ENCODE results near the gene TUBGCP2.
"Not testable (repeated sequence)": the region's sequence is repeated elsewhere in the genome, so short reads cannot be mapped to it uniquely, and the experiment has no call there.

The TUBGCP2 gene

DNA sequence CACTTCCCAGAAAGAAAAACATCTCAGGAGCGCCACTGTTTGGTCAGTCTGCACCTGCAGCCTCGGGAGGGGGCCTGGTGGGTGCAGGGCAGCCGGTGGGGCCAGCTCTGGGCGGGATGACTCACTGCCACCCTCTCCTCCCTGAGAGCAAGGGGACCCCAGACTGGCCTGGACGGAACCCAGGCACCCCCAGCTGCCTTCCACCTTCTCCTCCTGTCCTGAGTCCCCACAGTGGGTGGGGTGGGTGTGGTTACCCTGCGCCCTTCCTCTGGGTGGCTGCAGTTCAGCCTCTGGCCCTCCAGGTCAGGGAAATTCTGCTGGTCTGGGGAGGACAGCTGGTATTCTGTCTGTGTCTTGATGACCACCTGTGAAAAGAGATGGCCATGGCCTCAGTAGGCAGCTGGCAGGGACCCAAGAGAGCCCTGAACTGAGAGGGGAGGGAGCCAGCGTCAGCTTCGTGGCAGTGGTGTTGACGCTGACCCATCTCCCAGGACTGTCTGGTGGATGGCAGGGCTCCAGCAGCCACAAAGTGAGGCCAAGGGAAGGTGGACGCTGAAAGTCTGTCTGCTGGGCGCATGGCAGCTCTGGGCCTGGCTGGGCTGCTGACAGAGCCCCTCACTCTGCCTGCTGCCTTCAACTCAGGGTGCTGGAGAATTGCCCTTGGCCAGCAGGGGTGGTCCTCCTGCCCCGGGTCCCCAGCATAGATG, 19.1 kb upstream of the TUBGCP2 start:
- no peak overlapping the region for H3K9ac ChIP-seq (ENCODE audit: low read length)
- H3K27ac ChIP-seq (ENCODE audit: low read length), result no peak overlapping the region
- no peaks in the 10 kb centered on the region for H3K9me3 ChIP-seq (ENCODE audit: control insufficient read depth, low read depth, low read length)
- H3K4me1 ChIP-seq (ENCODE audit: control insufficient read depth, low read depth, low read length), result no peaks in the 10 kb centered on the region
- no peaks in the 10 kb centered on the region for H3K36me3 ChIP-seq (ENCODE audit: control insufficient read depth, low read depth, low read length)
- H3K4me3 ChIP-seq (ENCODE audit: low read length), result no peak overlapping the region
- H3K27me3 ChIP-seq (ENCODE audit: control insufficient read depth, insufficient read depth, low read length), result peaks cover 78% of the 10 kb centered on the region

DNA sequence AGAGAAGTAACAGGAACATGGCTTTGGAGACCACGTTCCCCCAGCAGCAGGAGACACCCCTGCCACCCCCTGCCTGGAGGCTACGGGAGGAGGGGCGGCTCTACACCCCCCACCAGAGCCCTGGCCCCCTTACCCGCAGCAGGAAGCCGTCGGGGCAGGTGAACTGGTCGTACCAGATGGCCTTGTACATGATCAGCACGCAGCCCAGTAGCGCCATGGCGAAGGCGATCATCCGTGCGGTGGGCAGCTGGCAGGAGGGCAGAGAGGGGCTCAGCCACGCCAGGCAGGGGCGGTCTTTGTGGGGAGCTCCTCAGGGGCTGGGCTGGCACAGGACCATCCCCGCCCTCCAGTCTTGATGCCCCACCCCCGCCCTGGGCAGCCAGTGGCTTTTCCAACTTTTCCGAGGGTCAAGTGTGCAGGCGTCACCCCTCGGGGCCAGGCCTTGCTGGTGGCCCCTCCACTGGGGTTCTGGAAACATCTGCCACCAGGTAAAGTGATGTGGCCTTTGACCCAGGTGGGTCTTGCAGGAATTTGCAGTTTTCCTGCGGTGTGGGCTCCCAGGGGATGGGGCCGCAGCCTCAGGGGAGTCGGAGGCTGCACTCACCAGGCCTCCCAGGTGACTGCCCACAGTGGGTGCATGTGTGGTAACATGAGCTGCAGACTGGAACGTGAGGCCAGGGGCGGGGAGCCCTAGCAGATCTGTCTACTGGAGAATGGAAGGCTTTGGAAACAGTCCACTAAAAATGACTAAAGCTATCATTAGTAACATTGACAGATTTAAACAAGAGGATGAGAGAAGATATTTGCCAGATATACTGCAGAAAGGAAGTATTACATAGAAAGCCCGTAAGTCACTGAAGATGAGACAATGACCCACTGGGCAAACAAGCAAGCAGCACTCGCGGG, 18.3 kb upstream of the TUBGCP2 start:
- H3K9ac ChIP-seq (ENCODE audit: low read length), result no peak overlapping the region
- H3K36me3 ChIP-seq (ENCODE audit: control insufficient read depth, low read depth, low read length), result no peaks in the 10 kb centered on the region
- no peaks in the 10 kb centered on the region for H3K4me1 ChIP-seq (ENCODE audit: control insufficient read depth, low read depth, low read length)
- H3K27ac ChIP-seq (ENCODE audit: low read length), result no peak overlapping the region
- H3K27me3 ChIP-seq (ENCODE audit: control insufficient read depth, insufficient read depth, low read length), result peaks cover 70% of the 10 kb centered on the region
- H3K9me3 ChIP-seq (ENCODE audit: control insufficient read depth, low read depth, low read length), result no peaks in the 10 kb centered on the region
- no peak overlapping the region for H3K4me3 ChIP-seq (ENCODE audit: low read length)

DNA sequence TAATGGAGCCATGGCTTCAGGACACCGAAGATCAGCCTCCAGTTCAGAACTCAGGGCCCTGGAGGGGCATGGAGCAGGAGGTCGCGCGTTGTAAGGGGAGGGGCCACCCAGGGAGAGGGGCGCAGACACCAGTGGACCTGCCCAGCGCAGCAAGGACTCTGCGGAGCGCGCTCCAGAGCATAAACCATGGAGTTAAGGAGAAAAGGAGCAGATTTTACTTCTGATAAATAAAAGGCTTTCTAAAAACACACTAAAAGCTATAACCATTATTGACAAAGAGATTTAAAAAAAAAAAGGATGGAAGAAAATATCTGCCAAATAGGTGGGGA, 17.5 kb upstream of the TUBGCP2 start:
- Histone ChIP-seq H3K36me3 (ENCODE audit: control insufficient read depth, low read depth, low read length) (no peaks in the 10 kb centered on the region), H3K4me1 (ENCODE audit: control insufficient read depth, low read depth, low read length) (no peaks in the 10 kb centered on the region), H3K9me3 (ENCODE audit: control insufficient read depth, low read depth, low read length) (no peaks in the 10 kb centered on the region), H3K9ac (ENCODE audit: low read length) (no peak overlapping the region), H3K27me3 (ENCODE audit: control insufficient read depth, insufficient read depth, low read length) (peaks cover 62% of the 10 kb centered on the region), H3K27ac (ENCODE audit: low read length) (no peak overlapping the region), H3K4me3 (ENCODE audit: low read length) (peak overlapping the region; percentile 44)

DNA sequence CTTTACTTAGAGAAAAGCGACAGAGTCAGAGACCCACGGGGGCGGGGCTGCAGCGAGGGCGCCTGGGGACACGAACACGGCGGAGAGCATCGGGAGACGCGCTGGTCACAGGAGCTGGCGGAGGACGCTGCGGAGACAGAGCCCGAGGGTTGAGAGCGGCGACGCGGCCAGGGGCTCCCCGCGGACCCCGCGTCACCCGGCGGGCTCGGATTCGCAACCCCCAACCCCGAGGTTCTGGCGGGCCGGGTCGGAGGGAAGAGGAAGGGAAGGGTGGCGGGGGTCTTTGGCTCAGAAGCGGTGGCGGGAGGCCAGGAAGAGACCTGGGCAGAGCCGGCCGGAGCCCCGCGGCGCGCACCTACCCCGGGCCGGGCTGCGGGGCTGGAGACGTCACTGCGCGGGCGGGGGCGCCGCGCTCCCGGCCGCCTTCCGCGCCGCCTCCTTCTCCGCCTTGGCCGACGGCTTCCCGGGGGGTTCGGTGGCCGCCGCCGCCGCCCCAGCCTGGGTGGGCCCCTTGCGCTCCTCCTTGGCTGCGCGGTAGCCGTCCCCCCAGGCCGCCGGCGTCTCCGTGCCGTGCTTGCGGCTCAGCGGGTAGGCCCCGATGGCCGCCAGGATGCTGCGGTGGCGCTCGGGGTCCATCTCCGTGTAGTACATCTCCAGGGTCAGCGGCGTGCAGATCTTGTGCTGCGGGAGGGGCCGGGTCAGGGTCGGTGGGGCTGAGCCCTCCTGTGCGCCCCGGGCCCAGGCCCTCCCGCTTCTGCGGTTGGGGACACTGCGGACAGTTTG, 17.0 kb upstream of the TUBGCP2 start:
- no peaks in the 10 kb centered on the region for H3K4me1 ChIP-seq (ENCODE audit: control insufficient read depth, low read depth, low read length)
- peaks cover 56% of the 10 kb centered on the region for H3K27me3 ChIP-seq (ENCODE audit: control insufficient read depth, insufficient read depth, low read length)
- H3K4me3 ChIP-seq (ENCODE audit: low read length), result peak overlapping the region; percentile 44
- H3K9ac ChIP-seq (ENCODE audit: low read length), result no peak overlapping the region
- H3K27ac ChIP-seq (ENCODE audit: low read length), result no peak overlapping the region
- no peaks in the 10 kb centered on the region for H3K36me3 ChIP-seq (ENCODE audit: control insufficient read depth, low read depth, low read length)
- no peaks in the 10 kb centered on the region for H3K9me3 ChIP-seq (ENCODE audit: control insufficient read depth, low read depth, low read length)

DNA sequence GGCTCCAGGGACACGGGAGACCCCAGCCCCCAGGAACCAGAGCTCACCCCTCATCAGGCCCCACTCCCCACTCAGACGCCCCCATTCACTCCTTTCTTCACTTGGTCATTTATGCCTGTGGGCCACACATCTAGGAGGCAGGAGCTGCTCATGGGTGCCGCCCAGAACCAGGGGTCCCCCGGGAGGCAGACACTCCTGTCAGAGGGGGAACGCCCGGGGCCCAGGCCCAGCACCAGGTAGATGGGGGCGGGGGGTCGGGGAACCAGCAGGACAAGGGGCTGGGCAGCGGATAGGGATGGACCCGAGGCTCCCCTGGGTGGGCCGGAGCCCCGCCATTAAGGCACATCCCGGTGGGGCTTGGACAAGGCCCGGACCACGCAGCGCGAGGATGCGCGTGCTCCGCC, 16.2 kb upstream of the TUBGCP2 start:
- no peaks in the 10 kb centered on the region for H3K36me3 ChIP-seq (ENCODE audit: control insufficient read depth, low read depth, low read length)
- H3K9ac ChIP-seq (ENCODE audit: low read length), result no peak overlapping the region
- no peaks in the 10 kb centered on the region for H3K9me3 ChIP-seq (ENCODE audit: control insufficient read depth, low read depth, low read length)
- no peak overlapping the region for H3K27ac ChIP-seq (ENCODE audit: low read length)
- H3K4me1 ChIP-seq (ENCODE audit: control insufficient read depth, low read depth, low read length), result no peaks in the 10 kb centered on the region
- H3K4me3 ChIP-seq (ENCODE audit: low read length), result no peak overlapping the region
- peaks cover 52% of the 10 kb centered on the region for H3K27me3 ChIP-seq (ENCODE audit: control insufficient read depth, insufficient read depth, low read length)

DNA sequence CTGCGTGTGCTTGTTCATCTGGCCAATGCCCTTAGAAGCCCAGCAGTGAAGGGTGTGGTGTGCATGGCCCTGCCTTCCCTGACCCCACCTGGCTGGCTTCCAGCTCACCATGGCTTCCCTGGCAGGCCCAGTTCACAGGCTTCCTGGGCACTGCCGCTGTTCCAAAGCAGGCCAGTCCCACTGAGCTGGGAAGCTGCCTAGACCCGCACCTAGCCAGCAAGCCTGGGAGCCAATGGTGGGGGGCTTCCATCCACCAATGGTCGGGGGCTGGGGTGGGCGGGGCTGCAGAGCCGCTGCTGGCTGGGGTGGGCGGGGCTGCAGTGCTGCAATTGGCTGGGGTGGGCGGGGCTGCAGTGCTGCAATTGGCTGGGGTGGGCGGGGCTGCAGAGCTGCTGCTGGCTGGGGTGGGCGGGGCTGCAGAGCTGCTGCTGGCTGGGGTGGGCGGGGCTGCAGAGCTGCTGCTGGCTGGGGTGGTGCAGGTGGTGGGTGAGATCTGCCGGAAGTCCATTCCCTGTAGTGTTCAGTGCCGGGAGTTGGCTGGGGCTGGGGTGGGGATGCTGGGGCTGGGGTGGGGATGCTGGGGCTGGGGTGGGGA, 15.6 kb upstream of the TUBGCP2 start:
- Histone ChIP-seq H3K4me3 (ENCODE audit: low read length) (no peak overlapping the region), H3K4me1 (ENCODE audit: control insufficient read depth, low read depth, low read length) (no peaks in the 10 kb centered on the region), H3K27me3 (ENCODE audit: control insufficient read depth, insufficient read depth, low read length) (peaks cover 48% of the 10 kb centered on the region), H3K36me3 (ENCODE audit: control insufficient read depth, low read depth, low read length) (no peaks in the 10 kb centered on the region), H3K9me3 (ENCODE audit: control insufficient read depth, low read depth, low read length) (no peaks in the 10 kb centered on the region), H3K9ac (ENCODE audit: low read length) (no peak overlapping the region), H3K27ac (ENCODE audit: low read length) (no peak overlapping the region)

DNA sequence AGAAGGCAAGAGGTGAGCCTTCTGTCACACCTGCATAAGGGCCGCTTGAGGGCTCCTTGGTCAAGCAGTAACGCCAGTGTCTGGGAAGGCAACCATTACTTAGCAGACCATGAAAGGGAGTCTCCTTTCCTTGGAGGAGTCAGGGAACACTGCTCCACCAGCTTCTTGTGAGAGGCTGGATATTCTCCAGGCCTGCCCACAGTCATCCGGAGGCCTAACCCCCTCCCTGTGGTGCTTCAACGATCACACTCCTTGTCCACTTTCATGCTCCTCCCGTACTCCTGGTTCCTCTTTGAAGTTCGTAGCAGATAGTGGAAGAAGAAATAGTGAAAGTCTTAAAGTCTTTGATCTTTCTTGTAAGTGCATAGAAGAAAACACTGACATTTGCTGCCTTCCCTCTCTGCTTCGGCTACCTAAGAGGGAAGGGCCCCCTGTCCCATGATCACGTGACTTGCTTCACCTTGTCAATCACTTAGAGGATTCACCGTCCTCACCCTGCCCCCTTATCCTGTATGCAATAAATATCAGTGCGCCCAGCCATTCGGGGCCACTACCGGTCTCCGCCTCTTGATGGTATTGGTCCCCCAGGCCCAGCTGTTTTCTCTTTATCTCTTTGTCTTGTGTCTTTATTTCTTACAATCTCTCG, 13.5 kb upstream of the TUBGCP2 start:
- peaks cover 33% of the 10 kb centered on the region for H3K27me3 ChIP-seq (ENCODE audit: control insufficient read depth, insufficient read depth, low read length)
- not testable (repeated sequence) for H3K4me3 ChIP-seq (ENCODE audit: low read length); H3K9ac ChIP-seq (ENCODE audit: low read length); H3K4me1 ChIP-seq (ENCODE audit: control insufficient read depth, low read depth, low read length); H3K27ac ChIP-seq (ENCODE audit: low read length); H3K36me3 ChIP-seq (ENCODE audit: control insufficient read depth, low read depth, low read length); H3K9me3 ChIP-seq (ENCODE audit: control insufficient read depth, low read depth, low read length)

DNA sequence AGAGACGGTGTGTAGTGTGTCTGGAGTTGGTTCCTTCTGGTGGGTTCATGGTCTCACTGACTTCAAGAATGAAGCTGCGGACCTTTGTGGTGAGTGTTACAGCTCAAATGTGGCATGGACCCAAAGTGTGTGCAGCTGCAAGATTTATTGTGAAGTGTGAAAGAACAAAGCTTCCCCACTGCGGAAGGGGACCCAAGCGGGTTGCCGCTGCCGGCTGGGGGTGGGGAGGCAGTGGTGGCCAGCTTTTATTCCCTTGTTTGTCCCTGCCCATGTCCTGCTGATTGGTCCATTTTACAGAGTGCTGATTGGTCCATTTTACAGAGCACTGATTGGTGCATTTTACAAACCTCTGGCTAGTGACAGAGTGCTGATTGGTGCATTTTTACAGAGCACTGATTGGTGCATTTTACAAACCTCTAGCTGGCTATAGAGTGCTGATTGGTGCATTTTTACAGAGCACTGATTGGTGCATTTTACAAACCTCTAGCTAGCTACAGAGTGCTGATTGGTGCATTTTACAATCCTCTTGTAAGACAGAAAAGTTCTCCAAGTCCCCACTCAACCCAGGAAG, 12.3 kb upstream of the TUBGCP2 start:
- H3K9ac ChIP-seq (ENCODE audit: low read length); H3K9me3 ChIP-seq (ENCODE audit: control insufficient read depth, low read depth, low read length); H3K36me3 ChIP-seq (ENCODE audit: control insufficient read depth, low read depth, low read length); H3K27ac ChIP-seq (ENCODE audit: low read length); H3K4me1 ChIP-seq (ENCODE audit: control insufficient read depth, low read depth, low read length); H3K4me3 ChIP-seq (ENCODE audit: low read length): not testable (repeated sequence)
- peaks cover 20% of the 10 kb centered on the region for H3K27me3 ChIP-seq (ENCODE audit: control insufficient read depth, insufficient read depth, low read length)

DNA sequence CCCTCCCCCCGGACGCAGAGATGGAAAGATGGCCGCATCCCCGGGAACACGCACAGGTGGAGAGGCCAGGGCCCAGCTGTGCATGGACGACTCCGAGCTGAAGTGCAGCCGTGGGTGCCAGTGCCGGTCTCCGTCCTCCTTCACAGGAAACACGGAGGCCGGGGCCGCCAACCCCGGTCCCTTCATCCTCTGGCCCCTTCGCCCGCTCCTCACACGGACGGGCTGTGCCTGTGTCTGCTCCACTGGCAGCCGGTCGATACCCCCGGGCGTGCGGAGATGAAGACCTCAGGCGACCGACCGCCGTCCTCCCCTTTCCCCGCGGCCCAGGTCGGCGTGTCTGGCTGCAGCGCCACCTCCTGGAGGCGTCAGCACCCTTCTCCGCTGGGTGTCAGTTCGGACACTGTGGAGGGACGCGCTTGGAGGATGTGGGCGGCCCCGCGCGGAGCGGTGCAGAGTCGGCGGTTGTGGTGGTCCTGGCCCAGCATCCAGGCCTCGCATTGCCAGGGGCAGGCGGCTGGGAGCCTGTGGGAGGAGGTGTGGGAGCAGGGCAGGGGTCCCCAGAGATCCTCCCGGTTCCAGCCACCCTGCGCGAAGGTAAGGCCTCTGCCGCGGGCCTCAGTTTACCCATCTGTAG, 9.9 kb upstream of the TUBGCP2 start:
- Histone ChIP-seq H3K9ac (ENCODE audit: low read length) (no peak overlapping the region), H3K36me3 (ENCODE audit: control insufficient read depth, low read depth, low read length) (no peaks in the 10 kb centered on the region), H3K4me1 (ENCODE audit: control insufficient read depth, low read depth, low read length) (no peaks in the 10 kb centered on the region), H3K27ac (ENCODE audit: low read length) (no peak overlapping the region), H3K4me3 (ENCODE audit: low read length) (peak overlapping the region; percentile 56), H3K27me3 (ENCODE audit: control insufficient read depth, insufficient read depth, low read length) (peaks cover 7% of the 10 kb centered on the region), H3K9me3 (ENCODE audit: control insufficient read depth, low read depth, low read length) (no peaks in the 10 kb centered on the region)

DNA sequence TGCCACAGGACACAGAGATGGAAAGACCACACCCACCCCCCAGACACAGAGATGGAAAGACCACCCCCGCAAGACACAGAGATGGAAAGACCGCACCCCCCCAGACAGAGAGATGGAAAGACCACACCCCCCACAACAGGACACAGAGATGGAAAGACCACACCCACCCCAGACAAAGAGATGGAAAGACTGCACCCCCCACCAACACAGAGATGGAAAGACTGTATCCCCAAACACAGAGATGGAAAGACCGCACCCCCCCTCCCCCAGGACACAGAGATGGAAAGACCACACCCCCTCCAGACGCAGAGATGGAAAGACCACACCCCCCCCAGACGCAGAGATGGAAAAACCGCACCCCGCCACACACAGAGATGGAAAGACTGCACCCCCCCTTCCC, 8.1 kb upstream of the TUBGCP2 start:
- Histone ChIP-seq H3K27me3 (ENCODE audit: control insufficient read depth, insufficient read depth, low read length) (peaks cover 7% of the 10 kb centered on the region), H3K36me3 (ENCODE audit: control insufficient read depth, low read depth, low read length) (peaks cover 8% of the 10 kb centered on the region), H3K9me3 (ENCODE audit: control insufficient read depth, low read depth, low read length) (no peaks in the 10 kb centered on the region), H3K4me1 (ENCODE audit: control insufficient read depth, low read depth, low read length) (no peaks in the 10 kb centered on the region), H3K9ac (ENCODE audit: low read length) (no peak overlapping the region), H3K4me3 (ENCODE audit: low read length) (no peak overlapping the region), H3K27ac (ENCODE audit: low read length) (no peak overlapping the region)

Measured in iPS-18a (cell line).